ENCODE measurements around the gene ZFYVE27.

ZFYVE27 gene

GRCh38 chr10:97798958-97799610 is 62.2 kb downstream of the ZFYVE27 start:
- no peak for DNase-seq

- no peak for DNase-seq
Measured at GRCh38 chr10:97800474-97800873, 63.5 kb downstream of the ZFYVE27 start.

- DNase-seq: no peak
Measured at GRCh38 chr10:97801422-97801821, 64.5 kb downstream of the ZFYVE27 start.

- peak in 2 of 3 experiments; percentile 6 to 50 for DNase-seq
Measured at GRCh38 chr10:97805096-97805884, 68.4 kb downstream of the ZFYVE27 start.

GRCh38 chr10:97805949-97806348 is 69.0 kb downstream of the ZFYVE27 start:
- DNase-seq: peak in 2 of 3 experiments; percentile 6 to 50

GRCh38 chr10:97810446-97810845 is 73.5 kb downstream of the ZFYVE27 start:
- no peak for DNase-seq

Data from NCI-H1417 (cell line).